Measurements from ENCODE around the gene ST6GAL1. TPM values are rescaled to one million over a fixed set of nuclear protein-coding genes. Genes with fewer than 3 reads are reported as not detected.

ST6GAL1 gene
- total RNA-seq, 1 donor from 2014 or later = 15.8 TPM

DNA sequence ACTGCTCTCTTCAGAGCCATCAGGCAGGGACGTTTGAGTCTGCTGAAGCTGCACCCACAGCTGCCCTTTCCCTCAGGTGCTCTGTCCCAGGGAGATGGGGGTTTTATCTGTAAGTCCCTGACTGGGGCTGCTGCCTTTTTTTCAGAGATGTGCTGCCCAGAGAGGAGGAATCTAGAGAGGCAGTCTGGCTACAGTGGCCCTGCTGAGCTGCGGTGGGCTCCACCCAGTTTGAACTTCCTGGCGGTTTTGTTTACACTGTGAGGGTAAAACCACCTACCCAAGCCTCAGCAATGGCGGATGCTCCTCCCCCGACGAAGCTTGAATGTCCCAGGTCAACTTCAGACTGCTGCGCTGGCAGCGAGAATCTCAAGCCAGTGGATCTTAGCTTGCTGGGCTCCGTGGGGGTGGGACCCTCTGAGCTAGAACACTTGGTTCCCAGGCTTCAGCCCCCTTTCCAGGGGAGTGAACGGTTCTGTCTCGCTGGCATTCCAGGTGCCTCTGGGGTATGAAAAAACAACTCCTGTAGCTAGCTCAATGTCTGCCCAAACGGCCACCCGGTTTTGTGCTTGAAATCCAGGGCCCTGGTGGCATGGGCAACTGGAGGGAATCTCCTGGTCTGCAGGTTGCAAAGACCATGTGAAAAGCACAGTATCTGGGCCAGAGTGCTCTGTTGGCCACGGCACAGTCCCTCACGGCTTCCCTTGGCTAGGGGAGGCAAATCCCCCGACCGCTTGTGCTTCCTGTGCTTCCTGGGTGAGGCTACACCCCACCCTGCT is 21.1 kb upstream of the ST6GAL1 start:
- Histone ChIP-seq H3K27me3 (ENCODE audit: insufficient read depth, low read length) (no peaks in the 10 kb centered on the region), H3K9ac (ENCODE audit: low read length) (no peak overlapping the region), H2AFZ (ENCODE audit: low read depth, low read length) (no peak overlapping the region), H3K4me1 (ENCODE audit: insufficient read depth, low read length) (no peaks in the 10 kb centered on the region), H3K27ac (ENCODE audit: low read depth, low read length) (no peak overlapping the region), H3K36me3 (ENCODE audit: insufficient read depth, low read length) (no peaks in the 10 kb centered on the region), H4K20me1 (ENCODE audit: insufficient read depth, low read length) (no peaks in the 10 kb centered on the region), H3K4me3 (ENCODE audit: insufficient read depth, low read depth, low read length) (no peak overlapping the region), H3K9me3 (ENCODE audit: insufficient read depth, low read depth, low read length) (no peaks in the 10 kb centered on the region), H3K79me2 (ENCODE audit: insufficient read depth, low read length) (no peaks in the 10 kb centered on the region), H3K4me2 (ENCODE audit: low read length) (no peak overlapping the region)
- Mint-ChIP-seq H3K4me1 (ENCODE audit: low read depth, unreplicated experiment) (no peaks in the 10 kb centered on the region), H3K4me3 (ENCODE audit: unreplicated experiment) (no peak overlapping the region), H3K9me3 (ENCODE audit: unreplicated experiment) (peaks cover 4% of the 10 kb centered on the region), H3K27me3 (ENCODE audit: low read depth, unreplicated experiment) (peaks cover 11% of the 10 kb centered on the region), H3K27ac (ENCODE audit: unreplicated experiment) (no peak overlapping the region), H3K36me3 (ENCODE audit: low read depth, unreplicated experiment) (no peaks in the 10 kb centered on the region)
- TF ChIP-seq EZH2 (IDR thresholded peaks at IDR 0.05; ENCODE audit: insufficient read depth, low read length) = no peak
- TF ChIP-seq CTCF (IDR thresholded peaks at IDR 0.05; ENCODE audit: insufficient read depth, low read depth, low read length) = no peak
- FAIRE-seq (no peak), DNase-seq (ENCODE audit: low read depth) (no peak)

DNA sequence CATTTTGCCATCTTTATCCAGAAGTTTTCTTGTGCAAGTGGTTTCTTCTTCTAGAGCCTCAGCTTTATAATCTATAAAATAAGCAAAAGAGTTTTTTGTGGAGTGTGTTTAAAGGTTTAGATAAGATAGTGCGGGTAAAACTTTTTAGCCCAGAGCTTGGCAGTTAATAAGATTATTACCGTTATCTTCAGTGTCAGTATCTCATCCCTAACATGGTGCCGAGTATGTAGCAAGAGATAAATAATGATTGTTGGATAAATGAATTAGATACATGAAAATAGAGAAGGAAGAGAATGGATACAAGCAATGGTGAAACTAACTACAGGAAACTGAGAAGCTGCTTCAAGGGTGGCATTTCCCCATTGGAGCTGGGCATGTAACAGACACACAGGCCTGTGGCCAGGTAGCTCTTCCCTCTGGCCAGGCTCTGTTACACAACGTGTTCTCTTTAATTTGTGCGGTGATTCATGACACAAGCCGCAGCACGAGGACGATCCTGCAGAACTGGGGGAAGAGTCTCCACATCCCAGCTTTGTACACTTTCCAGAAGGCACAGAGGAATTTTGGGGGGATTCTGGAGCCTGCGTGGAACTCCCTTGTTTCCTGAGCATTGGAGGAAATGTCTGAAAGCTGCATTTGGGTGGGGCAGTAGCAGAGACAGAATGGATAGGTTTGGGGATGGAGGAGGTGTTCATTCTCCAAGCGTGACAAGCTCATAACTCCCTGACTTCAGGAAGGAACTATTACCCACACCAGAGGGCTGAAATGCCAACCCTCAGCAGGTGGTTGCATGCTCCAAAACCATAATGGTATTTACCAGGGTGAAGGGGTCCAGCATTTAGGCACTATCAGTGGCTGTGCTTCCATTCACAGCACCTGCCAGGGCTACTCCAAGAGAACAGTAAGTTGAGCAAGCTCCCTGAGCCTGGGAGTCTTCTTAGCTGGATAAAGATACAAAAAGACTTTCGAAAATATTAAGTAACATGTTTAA is 14.2 kb upstream of the ST6GAL1 start:
- Histone ChIP-seq H3K27me3 (ENCODE audit: insufficient read depth, low read length) (no peaks in the 10 kb centered on the region), H3K9me3 (ENCODE audit: insufficient read depth, low read depth, low read length) (no peaks in the 10 kb centered on the region), H3K4me1 (ENCODE audit: insufficient read depth, low read length) (peaks cover 3% of the 10 kb centered on the region), H3K4me2 (ENCODE audit: low read length) (no peak overlapping the region), H3K79me2 (ENCODE audit: insufficient read depth, low read length) (no peaks in the 10 kb centered on the region), H3K27ac (ENCODE audit: low read depth, low read length) (no peak overlapping the region), H3K4me3 (ENCODE audit: insufficient read depth, low read depth, low read length) (no peak overlapping the region), H3K36me3 (ENCODE audit: insufficient read depth, low read length) (no peaks in the 10 kb centered on the region), H3K9ac (ENCODE audit: low read length) (no peak overlapping the region), H2AFZ (ENCODE audit: low read depth, low read length) (no peak overlapping the region), H4K20me1 (ENCODE audit: insufficient read depth, low read length) (no peaks in the 10 kb centered on the region)
- DNase-seq (ENCODE audit: low read depth) = no peak
- H3K27ac Mint-ChIP-seq (ENCODE audit: unreplicated experiment) = no peak overlapping the region
- peaks cover 1% of the 10 kb centered on the region for H3K9me3 Mint-ChIP-seq (ENCODE audit: unreplicated experiment)
- no peaks in the 10 kb centered on the region for H3K4me1 Mint-ChIP-seq (ENCODE audit: low read depth, unreplicated experiment)
- peaks cover 16% of the 10 kb centered on the region for H3K27me3 Mint-ChIP-seq (ENCODE audit: low read depth, unreplicated experiment)
- FAIRE-seq = no peak
- TF ChIP-seq CTCF (IDR thresholded peaks at IDR 0.05; ENCODE audit: insufficient read depth, low read depth, low read length) = no peak
- TF ChIP-seq EZH2 (IDR thresholded peaks at IDR 0.05; ENCODE audit: insufficient read depth, low read length) = no peak
- no peaks in the 10 kb centered on the region for H3K36me3 Mint-ChIP-seq (ENCODE audit: low read depth, unreplicated experiment)
- no peak overlapping the region for H3K4me3 Mint-ChIP-seq (ENCODE audit: unreplicated experiment)

Data from astrocyte (in vitro differentiated cells and primary cell).